SK-N-MC (cell line): ENCODE results near the gene AGAP6.
"Not testable (repeated sequence)": the region's sequence is repeated elsewhere in the genome, so short reads cannot be mapped to it uniquely, and the experiment has no call there.

ENCODE experiments used
- DNase-seq: peaks from one replicate; pipeline ENCODE4 v3.0.0-alpha.2; 2011; ENCODE audit warnings: low read depth, low spot score
- H3K27ac ChIP-seq: fragments of 200-600 bp; sonication (generic); 2 replicates; pipeline ENCODE4 v1.5.1; 2016; ENCODE audit warnings: mixed run types
- H3K36me3 ChIP-seq: fragments of 200-600 bp; sonication (generic); 2 replicates; pipeline ENCODE4 v1.6.1; 2017; ENCODE audit warnings: antibody characterized with exemption, low read length, mixed read lengths; ENCODE audit not compliant: insufficient read depth
- H3K4me3 ChIP-seq: fragments of 200-600 bp; sonication (generic); 2 replicates; pipeline ENCODE4 v1.5.1; 2016
- H3K9ac ChIP-seq: fragments of 200-600 bp; sonication (generic); 2 replicates; pipeline ENCODE4 v1.8.0; 2017; ENCODE audit warnings: mixed run types, mixed read lengths; ENCODE audit not compliant: insufficient read length
- H3K9me3 ChIP-seq: fragments of 200-600 bp; sonication (generic); 2 replicates; pipeline ENCODE4 v1.6.1; 2017; ENCODE audit warnings: low read depth, mild to moderate bottlenecking, antibody characterized with exemption, low read length, moderate library complexity, mixed read lengths
- EZH2 ChIP-seq: fragments of 200-600 bp; sonication (generic); IDR thresholded peaks from one replicate; pipeline ENCODE4 v1.6.1; 2017; ENCODE audit warnings: antibody characterized with exemption
- FOXP2 ChIP-seq: optimal IDR thresholded peaks from 2 replicates; pipeline ENCODE3; 2011; ENCODE audit warnings: mild to moderate bottlenecking, moderate library complexity; ENCODE audit not compliant: insufficient read depth; ENCODE audit errors: extremely low read length, control extremely low read depth
- POLR2AphosphoS5 ChIP-seq: IDR thresholded peaks from 2 replicates; pipeline ENCODE4 v1.6.1; 2012; ENCODE audit warnings: mild to moderate bottlenecking, low read depth, low read length, borderline replicate concordance

Gene AGAP6

GRCh38 chr10:50014024-50014423, 25.8 kb downstream of the AGAP6 start:
- H3K4me3 ChIP-seq, H3K9ac ChIP-seq, DNase-seq, H3K27ac ChIP-seq, H3K9me3 ChIP-seq, H3K36me3 ChIP-seq: not testable (repeated sequence)

GRCh38 chr10:50015596-50016220, 27.5 kb downstream of the AGAP6 start:
- not testable (repeated sequence) for H3K9ac ChIP-seq, H3K9me3 ChIP-seq, H3K36me3 ChIP-seq, H3K4me3 ChIP-seq, DNase-seq, H3K27ac ChIP-seq

GRCh38 chr10:50016926-50017325, 28.7 kb downstream of the AGAP6 start:
- not testable (repeated sequence) for H3K27ac ChIP-seq, H3K9me3 ChIP-seq, H3K9ac ChIP-seq, DNase-seq, H3K36me3 ChIP-seq, H3K4me3 ChIP-seq

- DNase-seq, H3K9me3 ChIP-seq, H3K9ac ChIP-seq, H3K27ac ChIP-seq, H3K36me3 ChIP-seq, H3K4me3 ChIP-seq: not testable (repeated sequence)
These were observed 29.4 kb downstream of the AGAP6 start for GRCh38 chr10:50017646-50018045.

- H3K36me3 ChIP-seq, H3K27ac ChIP-seq, DNase-seq: not testable (repeated sequence)
These were observed 31.1 kb downstream of the AGAP6 start for GRCh38 chr10:50019279-50019678.

GRCh38 chr10:50020451-50021024, 32.3 kb downstream of the AGAP6 start:
- not testable (repeated sequence) for H3K9me3 ChIP-seq, H3K4me3 ChIP-seq, H3K27ac ChIP-seq, H3K9ac ChIP-seq, DNase-seq, H3K36me3 ChIP-seq

More at GRCh38 chr10:50019279-50019678, 31.1 kb downstream of the AGAP6 start:
- not testable (repeated sequence) for H3K4me3 ChIP-seq, H3K9me3 ChIP-seq, H3K9ac ChIP-seq

GRCh38 chr10:50021646-50022045, 33.4 kb downstream of the AGAP6 start:
- Histone ChIP-seq H3K36me3 (no peaks in the 10 kb centered on the region), H3K9me3 (no peaks in the 10 kb centered on the region), H3K4me3 (no peak overlapping the region), H3K9ac (no peak overlapping the region), H3K27ac (no peak overlapping the region)
- TF ChIP-seq POLR2AphosphoS5 (no peak), EZH2 (no peak), FOXP2 (no peak)
- no peak for DNase-seq

GRCh38 chr10:50024716-50025383, 36.6 kb downstream of the AGAP6 start:
- not testable (repeated sequence) for H3K9ac ChIP-seq, H3K4me3 ChIP-seq, H3K36me3 ChIP-seq, H3K27ac ChIP-seq, DNase-seq, H3K9me3 ChIP-seq

- no peak for DNase-seq
- H3K4me3 ChIP-seq = no peak overlapping the region
- H3K9me3 ChIP-seq = no peaks in the 10 kb centered on the region
- no peak overlapping the region for H3K9ac ChIP-seq
- no peak overlapping the region for H3K27ac ChIP-seq
- no peaks in the 10 kb centered on the region for H3K36me3 ChIP-seq
- TF ChIP-seq EZH2 = no peak
- no peak for TF ChIP-seq POLR2AphosphoS5
- no peak for TF ChIP-seq FOXP2
These were observed 37.4 kb downstream of the AGAP6 start for GRCh38 chr10:50025627-50026026.

- Histone ChIP-seq H3K36me3 (no peaks in the 10 kb centered on the region), H3K27ac (no peak overlapping the region), H3K4me3 (no peak overlapping the region), H3K9me3 (no peaks in the 10 kb centered on the region), H3K9ac (no peak overlapping the region)
- no peak for TF ChIP-seq FOXP2
- TF ChIP-seq EZH2 = no peak
- no peak for TF ChIP-seq POLR2AphosphoS5
- DNase-seq = no peak
These were observed 39.0 kb downstream of the AGAP6 start for GRCh38 chr10:50027195-50027594.
